K562 (cell line): ENCODE data around the gene DYRK2. TPM values are rescaled to one million over a fixed set of nuclear protein-coding genes. Genes with fewer than 3 reads are reported as not detected.

Source experiments
- CGGBP1 ChIP-seq: fragments of 250-450 bp; sonication (Bioruptor Pico); IDR thresholded peaks from 2 replicates; pipeline ENCODE4 v1.9.0; 2021; ENCODE audit warnings: mild to moderate bottlenecking
- CLOCK ChIP-seq: fragments of 250-450 bp; sonication (Bioruptor Pico); IDR thresholded peaks from 2 replicates; pipeline ENCODE4 v1.4.0; 2020; ENCODE audit warnings: mild to moderate bottlenecking, moderate library complexity, borderline replicate concordance
- ERF ChIP-seq: fragments of 450-650 bp; formaldehyde crosslinking; IDR thresholded peaks from 2 replicates; pipeline ENCODE4 v1.4.0; 2020; ENCODE audit warnings: mild to moderate bottlenecking, mixed read lengths
- FOXJ3 ChIP-seq: sonication (generic); formaldehyde crosslinking; IDR thresholded peaks from 2 replicates; pipeline ENCODE4 v1.4.0; 2020; ENCODE audit warnings: mild to moderate bottlenecking, missing genetic modification reagents
- FOXP4 ChIP-seq: sonication (generic); formaldehyde crosslinking; IDR thresholded peaks from 2 replicates; pipeline ENCODE4 v1.8.0; 2022; ENCODE audit warnings: mild to moderate bottlenecking, missing genetic modification reagents, borderline replicate concordance
- GTF2F1 ChIP-seq: IDR thresholded peaks from 2 replicates; pipeline ENCODE4 v1.6.1; 2011; ENCODE audit warnings: low read depth, low read length, improper control_type of control experiment
- HNRNPK ChIP-seq: fragments of 200-400 bp; formaldehyde crosslinking; IDR thresholded peaks from one replicate; pipeline ENCODE4 v1.6.1; 2018; ENCODE audit warnings: mild to moderate bottlenecking, low read depth, low read length; ENCODE audit not compliant: poor library complexity, severe bottlenecking
- MAFG ChIP-seq: fragments of 450-650 bp; conservative IDR thresholded peaks from 2 replicates; pipeline ENCODE4 v1.6.1; 2016; ENCODE audit warnings: missing genetic modification characterization, missing compliant biosample characterization
- NKRF ChIP-seq: fragments of 450-650 bp; IDR thresholded peaks from 2 replicates; pipeline ENCODE4 v1.6.1; 2016; ENCODE audit warnings: borderline replicate concordance
- POLR2B ChIP-seq: fragments of 450-650 bp; IDR thresholded peaks from 2 replicates; pipeline ENCODE4 v1.6.1; 2018; ENCODE audit warnings: low read depth; ENCODE audit not compliant: partially characterized antibody
- SAFB ChIP-seq: fragments of 200-400 bp; formaldehyde crosslinking; IDR thresholded peaks from 2 replicates; pipeline ENCODE4 v1.6.1; 2017; ENCODE audit warnings: low read depth, low read length, borderline replicate concordance
- SIX5 ChIP-seq, 2 experiments: IDR thresholded peaks; 2 replicates each; pipeline ENCODE4 v1.6.1; 2011; ENCODE audit warnings: low read length in 2 of 2, borderline replicate concordance in 1 of 2, low read depth in 1 of 2, mild to moderate bottlenecking in 1 of 2, moderate library complexity in 1 of 2; ENCODE audit not compliant: insufficient read depth in 1 of 2
- YY1 ChIP-seq, 3 experiments: IDR thresholded peaks; 2 replicates each; pipeline ENCODE4 v1.6.1; 2011; ENCODE audit warnings: low read length in 2 of 3, mild to moderate bottlenecking in 2 of 3, moderate library complexity in 2 of 3, borderline replicate concordance in 1 of 3, control low read depth in 1 of 3, low read depth in 1 of 3; ENCODE audit not compliant: insufficient read depth in 3 of 3, insufficient replicate concordance in 2 of 3, control insufficient read depth in 1 of 3, insufficient read length in 1 of 3; ENCODE audit errors: extremely low read depth in 1 of 3
- ZFP1 ChIP-seq: fragments of 450-650 bp; formaldehyde crosslinking; IDR thresholded peaks from 2 replicates; pipeline ENCODE4 v1.4.0; 2020; ENCODE audit warnings: mild to moderate bottlenecking, mixed read lengths
- ZFPM2 ChIP-seq: fragments of 250-450 bp; sonication (Bioruptor Pico); IDR thresholded peaks from 2 replicates; pipeline ENCODE4 v1.5.1; 2022; ENCODE audit warnings: mild to moderate bottlenecking
- ZNF146 ChIP-seq: IDR thresholded peaks from one replicate; pipeline ENCODE4 v1.6.1; 2018; ENCODE audit warnings: missing compliant biosample characterization; ENCODE audit not compliant: unreplicated experiment
- ZNF316 ChIP-seq: fragments of 450-650 bp; IDR thresholded peaks from 2 replicates; pipeline ENCODE4 v1.6.1; 2016
- ZNF445 ChIP-seq: fragments of 250-450 bp; sonication (Bioruptor Pico); IDR thresholded peaks from 2 replicates; pipeline ENCODE4 v1.4.0; 2020; ENCODE audit warnings: low read depth, mild to moderate bottlenecking, moderate library complexity
- ZNF561 ChIP-seq: fragments of 450-650 bp; formaldehyde crosslinking; conservative IDR thresholded peaks from 2 replicates; pipeline ENCODE4 v1.4.0; 2020; ENCODE audit warnings: mild to moderate bottlenecking, moderate library complexity
- ZNF766 ChIP-seq: fragments of 200-800 bp; sonication (Bioruptor generic); conservative IDR thresholded peaks from 2 replicates; pipeline ENCODE4 v1.6.1; 2016; ENCODE audit warnings: missing genetic modification characterization, missing compliant biosample characterization
- polyA plus RNA-seq, 8 experiments: library from polyadenylated mRNA; depleted of rRNA in 4 of 8; stranded (reverse) in 5 of 8; unstranded in 3 of 8; fragments of >200 nt; fragmentation: Nextera tagmentation in 2 of 8; fragmentation: Illumina TruSeq in 1 of 8; extraction: Ambion mirVana in 2 of 8; extraction: Trizol in 1 of 8; gene quantifications; 2 replicates each; pipeline versions ENCODE4 v1.2.1 to v1.2.3, GENCODE V29; 2011 to 2014; ENCODE audit warnings: inconsistent platforms in 1 of 8, missing spikeins in 1 of 8
- total RNA-seq, 7 experiments: library from RNA; depleted of rRNA in 6 of 7; stranded (reverse); fragments of >200 nt in 6 of 7; fragmentation: Illumina TruSeq in 2 of 7; extraction: Trizol in 2 of 7; gene quantifications; 2 replicates each; pipeline versions ENCODE4 v1.2.1 to v1.2.3, GENCODE V29; 2011 to 2021; ENCODE audit warnings: low replicate concordance in 1 of 7

DYRK2 gene
- total and polyA plus RNA-seq, 9 of the 15 experiments (the other 6 are each of a cell fraction or from before 2014, with no cell fraction given) = 1.7 to 15.4 (median 8.4) TPM

GRCh38 chr12:67648521-67649260 lies at the start of gene DYRK2 (continued):
- TF ChIP-seq YY1 (IDR thresholded peaks at IDR 0.05; ENCODE audit: borderline replicate concordance in 1 of 3, control insufficient read depth in 1 of 3, extremely low read depth in 1 of 3, insufficient read depth in 3 of 3, insufficient read length in 1 of 3, insufficient replicate concordance in 2 of 3, low read depth in 1 of 3, low read length in 2 of 3) = peak in 1 of 3 experiments; percentile 71
- TF ChIP-seq GTF2F1 = no peak
- TF ChIP-seq ZNF445 (CRISPR knock-in tag) = no peak
- TF ChIP-seq CGGBP1 (CRISPR knock-in tag) = peak; percentile 55; the same call in 1 of the 2 replicates
- TF ChIP-seq ZNF316 = no peak
- TF ChIP-seq ZNF766 (CRISPR knock-in tag) = 0 out of 2 replicates have a peak, but pooled peaks have one; percentile 22
- TF ChIP-seq CLOCK (CRISPR knock-in tag) = no peak
- TF ChIP-seq FOXJ3 = no peak
- no peak for TF ChIP-seq ZFP1 (CRISPR knock-in tag)
- TF ChIP-seq ZNF146 (CRISPR knock-in tag) = no peak
- no peak for TF ChIP-seq FOXP4 (CRISPR knock-in tag)
- no peak for TF ChIP-seq SIX5 (IDR thresholded peaks at IDR 0.05; ENCODE audit: borderline replicate concordance in 1 of 2, insufficient read depth in 1 of 2, low read depth in 1 of 2, low read length in 2 of 2)
- TF ChIP-seq ZNF561 (CRISPR knock-in tag) = no peak
- no peak for TF ChIP-seq SAFB
- TF ChIP-seq MAFG (tag) = no peak
- TF ChIP-seq HNRNPK = no peak
- no peak for TF ChIP-seq NKRF
- TF ChIP-seq POLR2B = peak; percentile 63
- TF ChIP-seq ZFPM2 = no peak
- 0 out of 2 replicates have a peak, but pooled peaks have one; percentile 64 for TF ChIP-seq ERF
